ENCODE results near the gene TSPAN5. TPM values are rescaled to one million over a fixed set of nuclear protein-coding genes. Genes with fewer than 3 reads are reported as not detected.

The TSPAN5 gene
- total RNA-seq, 1 donor from 2014 or later, result 25.0 TPM

DNA sequence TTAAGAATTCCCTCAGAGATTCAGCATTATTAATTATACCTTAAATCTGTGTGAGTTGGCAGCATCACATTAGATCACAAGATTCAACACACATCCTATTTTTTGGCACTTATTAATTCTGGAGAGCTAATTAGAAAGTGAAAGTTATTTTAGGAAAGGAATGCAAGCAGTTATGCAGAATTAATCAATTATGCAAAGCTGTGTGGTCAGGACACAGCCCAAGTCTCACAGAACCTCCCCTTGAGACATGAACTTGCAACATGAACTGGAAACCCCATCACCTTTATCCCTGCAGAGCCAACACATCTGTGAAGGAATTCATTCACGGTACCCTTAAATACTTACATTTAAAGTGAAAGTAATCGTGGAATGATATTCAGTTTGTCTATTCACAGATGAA is 80.5 kb downstream of the TSPAN5 start:
- H3K4me1 Mint-ChIP-seq, result peaks cover 17% of the 10 kb centered on the region
- H3K27ac Mint-ChIP-seq (ENCODE audit: unreplicated experiment), result no peak overlapping the region
- H3K9me3 Mint-ChIP-seq, result no peaks in the 10 kb centered on the region
- H3K4me3 Mint-ChIP-seq, result no peak overlapping the region
- DNase-seq (ENCODE audit: low read depth, low spot score), result no peak
- TF ChIP-seq, protein P1, sequence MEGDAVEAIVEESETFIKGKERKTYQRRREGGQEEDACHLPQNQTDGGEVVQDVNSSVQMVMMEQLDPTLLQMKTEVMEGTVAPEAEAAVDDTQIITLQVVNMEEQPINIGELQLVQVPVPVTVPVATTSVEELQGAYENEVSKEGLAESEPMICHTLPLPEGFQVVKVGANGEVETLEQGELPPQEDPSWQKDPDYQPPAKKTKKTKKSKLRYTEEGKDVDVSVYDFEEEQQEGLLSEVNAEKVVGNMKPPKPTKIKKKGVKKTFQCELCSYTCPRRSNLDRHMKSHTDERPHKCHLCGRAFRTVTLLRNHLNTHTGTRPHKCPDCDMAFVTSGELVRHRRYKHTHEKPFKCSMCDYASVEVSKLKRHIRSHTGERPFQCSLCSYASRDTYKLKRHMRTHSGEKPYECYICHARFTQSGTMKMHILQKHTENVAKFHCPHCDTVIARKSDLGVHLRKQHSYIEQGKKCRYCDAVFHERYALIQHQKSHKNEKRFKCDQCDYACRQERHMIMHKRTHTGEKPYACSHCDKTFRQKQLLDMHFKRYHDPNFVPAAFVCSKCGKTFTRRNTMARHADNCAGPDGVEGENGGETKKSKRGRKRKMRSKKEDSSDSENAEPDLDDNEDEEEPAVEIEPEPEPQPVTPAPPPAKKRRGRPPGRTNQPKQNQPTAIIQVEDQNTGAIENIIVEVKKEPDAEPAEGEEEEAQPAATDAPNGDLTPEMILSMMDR (conservative IDR thresholded peaks at IDR 0.05), result no peak
- H3K36me3 Mint-ChIP-seq (ENCODE audit: low read depth), result peaks cover 6% of the 10 kb centered on the region
- no peaks in the 10 kb centered on the region for H3K27me3 Mint-ChIP-seq (ENCODE audit: low read depth)

DNA sequence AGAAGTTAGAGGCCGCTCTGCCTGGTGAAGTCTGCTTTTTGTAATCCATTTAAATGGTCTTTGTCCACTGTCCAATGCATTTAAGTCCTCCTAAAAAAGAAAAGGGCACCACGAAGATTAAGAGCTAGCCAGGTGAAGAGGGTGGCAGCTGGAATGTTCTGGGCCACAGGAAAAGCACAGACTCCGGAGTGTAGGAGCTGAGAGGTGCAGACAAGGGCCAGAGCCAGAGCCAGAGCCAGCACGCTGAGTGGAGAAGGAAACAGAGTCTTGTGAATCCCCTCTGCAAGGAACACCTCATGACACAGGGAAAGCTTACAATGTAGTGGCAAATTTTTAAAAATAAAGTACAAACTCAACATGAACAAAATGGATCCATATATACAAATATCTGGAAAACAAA is 83.6 kb downstream of the TSPAN5 start:
- Mint-ChIP-seq H3K4me1 (peaks cover 7% of the 10 kb centered on the region), H3K36me3 (ENCODE audit: low read depth) (peaks cover 6% of the 10 kb centered on the region), H3K4me3 (no peak overlapping the region), H3K27ac (ENCODE audit: unreplicated experiment) (no peak overlapping the region), H3K9me3 (no peaks in the 10 kb centered on the region), H3K27me3 (ENCODE audit: low read depth) (no peaks in the 10 kb centered on the region)
- TF ChIP-seq, protein P1 (conservative IDR thresholded peaks at IDR 0.05), result no peak
- DNase-seq (ENCODE audit: low read depth, low spot score), result no peak

DNA sequence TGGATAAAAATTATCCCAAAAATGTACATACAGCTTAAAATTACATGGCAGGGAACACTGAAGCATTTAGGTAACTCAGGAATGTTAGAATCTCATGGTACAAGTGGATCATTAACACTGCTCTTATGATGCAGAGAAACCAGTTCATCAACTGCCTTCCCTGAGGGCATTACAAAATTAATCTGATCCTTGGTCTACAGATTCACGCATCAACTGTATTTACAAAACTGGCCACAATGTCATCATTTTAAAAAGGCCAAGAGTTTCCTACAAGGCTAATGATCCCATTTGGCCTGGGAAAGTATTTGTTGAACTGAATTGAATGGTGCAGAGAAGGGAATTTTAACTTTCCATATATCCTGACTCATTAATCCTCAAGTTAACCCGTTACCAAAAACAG is 84.6 kb downstream of the TSPAN5 start:
- Mint-ChIP-seq H3K4me1 (peaks cover 6% of the 10 kb centered on the region), H3K27ac (ENCODE audit: unreplicated experiment) (no peak overlapping the region), H3K27me3 (ENCODE audit: low read depth) (no peaks in the 10 kb centered on the region)

DNA sequence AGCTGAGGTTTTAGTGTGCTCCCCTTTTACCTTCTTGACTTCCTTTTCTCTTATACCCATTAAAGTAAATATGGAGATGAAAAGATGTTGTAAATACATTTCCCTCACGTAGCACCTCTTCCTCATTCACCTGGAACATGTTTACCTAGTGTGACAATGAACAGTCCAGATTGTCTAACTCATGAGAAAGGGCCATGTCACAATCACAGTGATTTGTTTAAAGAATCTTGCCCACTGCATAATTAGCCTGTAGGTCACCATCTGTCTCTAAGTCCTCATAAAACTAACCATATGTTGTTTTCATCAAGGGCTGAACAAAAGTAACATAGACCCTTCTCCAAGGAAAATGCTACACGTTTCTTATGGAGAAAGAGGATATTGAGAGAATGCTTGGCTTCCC is 85.7 kb downstream of the TSPAN5 start:
- Mint-ChIP-seq H3K36me3 (ENCODE audit: low read depth) (peaks cover 6% of the 10 kb centered on the region), H3K4me1 (peaks cover 5% of the 10 kb centered on the region), H3K27ac (ENCODE audit: unreplicated experiment) (no peak overlapping the region), H3K4me3 (no peak overlapping the region), H3K27me3 (ENCODE audit: low read depth) (no peaks in the 10 kb centered on the region), H3K9me3 (no peaks in the 10 kb centered on the region)
- no peak for DNase-seq (ENCODE audit: low read depth, low spot score)
- TF ChIP-seq, protein P1 (conservative IDR thresholded peaks at IDR 0.05), result no peak

More for the DNA sequence above, 84.6 kb downstream of the TSPAN5 start:
- TF ChIP-seq, protein P1 (conservative IDR thresholded peaks at IDR 0.05), result no peak
- DNase-seq (ENCODE audit: low read depth, low spot score), result no peak
- Mint-ChIP-seq H3K4me3 (no peak overlapping the region), H3K9me3 (no peaks in the 10 kb centered on the region), H3K36me3 (ENCODE audit: low read depth) (peaks cover 6% of the 10 kb centered on the region)

DNA sequence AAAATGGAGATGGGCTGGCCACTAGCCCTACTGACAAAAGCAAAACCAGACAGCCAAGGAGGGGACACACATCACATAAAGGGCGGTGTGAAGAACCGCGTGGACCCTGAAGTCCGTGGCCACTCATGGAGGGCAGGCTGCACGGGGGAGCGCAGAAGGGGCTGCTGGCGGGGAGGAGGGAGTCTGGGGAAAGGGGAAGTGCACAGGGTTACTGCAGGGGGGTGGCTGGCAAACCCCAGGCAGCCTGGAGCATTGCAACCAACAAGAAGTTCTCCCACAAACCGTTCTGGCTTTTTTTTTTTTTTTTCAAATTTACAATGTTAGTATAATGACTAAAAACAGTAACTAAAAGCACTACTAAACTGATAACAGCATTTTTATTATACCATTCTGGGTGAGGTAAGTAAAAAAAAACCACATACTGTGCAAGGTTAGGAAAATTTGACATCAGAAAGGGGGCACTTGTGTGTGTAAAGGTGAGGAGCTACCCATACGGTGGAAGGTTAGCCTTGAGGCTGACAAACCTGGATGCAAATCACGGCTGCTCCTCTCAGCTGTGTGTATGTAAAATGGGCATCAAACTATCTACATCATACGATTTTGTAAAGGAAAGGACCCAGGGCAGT is 87.1 kb downstream of the TSPAN5 start:
- peaks cover 6% of the 10 kb centered on the region for H3K36me3 Mint-ChIP-seq (ENCODE audit: low read depth)
- H3K9me3 Mint-ChIP-seq, result no peaks in the 10 kb centered on the region
- no peaks in the 10 kb centered on the region for H3K27me3 Mint-ChIP-seq (ENCODE audit: low read depth)
- H3K4me3 Mint-ChIP-seq, result no peak overlapping the region
- TF ChIP-seq, protein P1 (conservative IDR thresholded peaks at IDR 0.05), result no peak
- peaks cover 17% of the 10 kb centered on the region for H3K4me1 Mint-ChIP-seq
- DNase-seq (ENCODE audit: low read depth, low spot score), result no peak
- H3K27ac Mint-ChIP-seq (ENCODE audit: unreplicated experiment), result no peak overlapping the region
